ENCODE measurements around the gene ANGPTL4. TPM values are rescaled to one million over a fixed set of nuclear protein-coding genes. Genes with fewer than 3 reads are reported as not detected.

Gene ANGPTL4
- polyA plus RNA-seq, 1 donor from 2014 or later = not detected

GRCh38 chr19:8392017-8392591, 28.1 kb downstream of the ANGPTL4 start:
- Histone ChIP-seq H4K20me1 (ENCODE audit: insufficient read depth) (peaks cover 37% of the 10 kb centered on the region), H3K9me3 (ENCODE audit: low read length) (no peaks in the 10 kb centered on the region), H3K4me2 (ENCODE audit: low read length) (no peak overlapping the region), H3K9me2 (ENCODE audit: insufficient read depth, low read length) (no peaks in the 10 kb centered on the region), H2AFZ (ENCODE audit: low read depth, low read length) (no peak overlapping the region), H3K4me3 (ENCODE audit: low read length) (peak overlapping the region; percentile 71), H3K9ac (ENCODE audit: low read length) (no peak overlapping the region), H3F3A (ENCODE audit: insufficient read depth, low read length, poor library complexity, severe bottlenecking) (no peaks in the 10 kb centered on the region), H3K36me3 (ENCODE audit: insufficient read depth, low read length) (no peaks in the 10 kb centered on the region), H3K79me2 (replicated peaks; ENCODE audit: insufficient read depth, low read length) (peaks cover 60% of the 10 kb centered on the region), H3K27ac (ENCODE audit: low read length) (no peak overlapping the region), H3K27me3 (ENCODE audit: insufficient read depth, low read depth, low read length) (no peaks in the 10 kb centered on the region)
- TF ChIP-seq SMC3 (conservative IDR thresholded peaks at IDR 0.05; ENCODE audit: poor library complexity) = no peak
- TF ChIP-seq EZH2 (IDR thresholded peaks at IDR 0.05; ENCODE audit: borderline replicate concordance, insufficient read depth, low read length, poor library complexity, severe bottlenecking) = no peak
- TF ChIP-seq REST (IDR thresholded peaks at IDR 0.05; ENCODE audit: borderline replicate concordance) = no peak
- TF ChIP-seq MXI1 (conservative IDR thresholded peaks at IDR 0.05; ENCODE audit: poor library complexity, severe bottlenecking) = no peak
- no peak for TF ChIP-seq CTCF (IDR thresholded peaks at IDR 0.05; ENCODE audit: poor library complexity, severe bottlenecking)
- no peak for TF ChIP-seq EP300 (conservative IDR thresholded peaks at IDR 0.05; ENCODE audit: poor library complexity, severe bottlenecking)

GRCh38 chr19:8393192-8393870, 29.4 kb downstream of the ANGPTL4 start:
- H3K27ac ChIP-seq (ENCODE audit: low read length) = no peak overlapping the region

More at GRCh38 chr19:8393192-8393870, 29.4 kb downstream of the ANGPTL4 start:
- H3K4me2 ChIP-seq (ENCODE audit: low read length) = no peak overlapping the region
- no peaks in the 10 kb centered on the region for H3K36me3 ChIP-seq (ENCODE audit: insufficient read depth, low read length)
- no peaks in the 10 kb centered on the region for H3K9me2 ChIP-seq (ENCODE audit: insufficient read depth, low read length)
- no peak overlapping the region for H2AFZ ChIP-seq (ENCODE audit: low read depth, low read length)
- peaks cover 40% of the 10 kb centered on the region for H4K20me1 ChIP-seq (ENCODE audit: insufficient read depth)
- H3F3A ChIP-seq (ENCODE audit: insufficient read depth, low read length, poor library complexity, severe bottlenecking) = no peaks in the 10 kb centered on the region
- H3K9ac ChIP-seq (ENCODE audit: low read length) = no peak overlapping the region
- H3K27me3 ChIP-seq (ENCODE audit: insufficient read depth, low read depth, low read length) = no peaks in the 10 kb centered on the region
- no peak for TF ChIP-seq CTCF (IDR thresholded peaks at IDR 0.05; ENCODE audit: poor library complexity, severe bottlenecking)
- TF ChIP-seq RAD21 (conservative IDR thresholded peaks at IDR 0.05) = no peak
- TF ChIP-seq EZH2 (IDR thresholded peaks at IDR 0.05; ENCODE audit: borderline replicate concordance, insufficient read depth, low read length, poor library complexity, severe bottlenecking) = no peak
- no peak for TF ChIP-seq POLR2AphosphoS5 (IDR thresholded peaks at IDR 0.05)
- TF ChIP-seq TAF1 (IDR thresholded peaks at IDR 0.05; ENCODE audit: low read depth) = no peak
- no peak for TF ChIP-seq MXI1 (conservative IDR thresholded peaks at IDR 0.05; ENCODE audit: poor library complexity, severe bottlenecking)
- TF ChIP-seq EP300 (conservative IDR thresholded peaks at IDR 0.05; ENCODE audit: poor library complexity, severe bottlenecking) = no peak
- no peak for TF ChIP-seq REST (IDR thresholded peaks at IDR 0.05; ENCODE audit: borderline replicate concordance)
- TF ChIP-seq SMC3 (conservative IDR thresholded peaks at IDR 0.05; ENCODE audit: poor library complexity) = no peak
- no peaks in the 10 kb centered on the region for H3K9me3 ChIP-seq (ENCODE audit: low read length)
- no peak overlapping the region for H3K4me3 ChIP-seq (ENCODE audit: low read length)
- peaks cover 63% of the 10 kb centered on the region for H3K79me2 ChIP-seq (replicated peaks; ENCODE audit: insufficient read depth, low read length)
